ENCODE results near the gene LIMA1. TPM values are rescaled to one million over a fixed set of nuclear protein-coding genes. Genes with fewer than 3 reads are reported as not detected.

The LIMA1 gene
- total RNA-seq, 2 donors from 2014 or later, result 48.8 to 53.4 TPM

GRCh38 chr12:50257236-50258166 lies 25.8 kb downstream of the LIMA1 start:
- DNase-seq (peak in 3 of 4 donors; percentile 29 to 41 (median 34)), ATAC-seq (peak; percentile 12)
- H3K27ac ChIP-seq, result peak overlapping the region in 3 of 4 donors; percentile 12 to 69 (median 28)

GRCh38 chr12:50256761-50257160 lies 26.6 kb downstream of the LIMA1 start:
- Histone ChIP-seq H3K4me3 (no peak overlapping the region), H3K27ac (no peak overlapping the region), H3K9me3 (no peaks in the 10 kb centered on the region), H3K36me3 (replicated peaks in 1 of 2; ENCODE audit: insufficient read depth in 1 of 2, low read depth in 2 of 2) (no peaks in the 10 kb centered on the region), H3K4me1 (peaks cover 55% of the 10 kb centered on the region), H3K27me3 (no peaks in the 10 kb centered on the region)
- intact Hi-C loops (cut with DNase I), result no loop called here
- no peak for ATAC-seq
- 78 to 84% methylated on average over 2 of the region's 2 CpGs for whole genome bisulfite sequencing, 2 donors
- TF ChIP-seq POLR2A (IDR thresholded peaks at IDR 0.05) (no peak), CTCF (IDR thresholded peaks at IDR 0.05) (no peak)
- no peak for DNase-seq

More at GRCh38 chr12:50257236-50258166, 25.8 kb downstream of the LIMA1 start:
- H3K36me3 ChIP-seq (replicated peaks in 1 of 2; ENCODE audit: insufficient read depth in 1 of 2, low read depth in 2 of 2), result no peaks in the 10 kb centered on the region
- WGBS, 2 donors, result 24% methylated on average over 6 of the region's 6 CpGs
- no peaks in the 10 kb centered on the region for H3K9me3 ChIP-seq
- peaks cover 55% of the 10 kb centered on the region for H3K4me1 ChIP-seq
- intact Hi-C loops (cut with DNase I), result no loop called here
- TF ChIP-seq CTCF (IDR thresholded peaks at IDR 0.05), result no peak
- TF ChIP-seq POLR2A (IDR thresholded peaks at IDR 0.05), result no peak
- H3K4me3 ChIP-seq, result no peak overlapping the region
- H3K27me3 ChIP-seq, result no peaks in the 10 kb centered on the region

- WGBS, 2 donors, result 46 to 68% methylated on average over 6 of the region's 6 CpGs
- ATAC-seq, result no peak
Measured at GRCh38 chr12:50252977-50253602, 30.2 kb downstream of the LIMA1 start.

GRCh38 chr12:50251619-50252252 lies 31.6 kb downstream of the LIMA1 start:
- DNase-seq (no peak), ATAC-seq (no peak)
- Histone ChIP-seq H3K4me1 (peaks cover 37% of the 10 kb centered on the region), H3K4me3 (no peak overlapping the region), H3K27me3 (no peaks in the 10 kb centered on the region), H3K9me3 (no peaks in the 10 kb centered on the region), H3K27ac (no peak overlapping the region), H3K36me3 (replicated peaks in 1 of 2; ENCODE audit: insufficient read depth in 1 of 2, low read depth in 2 of 2) (no peaks in the 10 kb centered on the region)
- intact Hi-C loops (cut with DNase I), result no loop called here
- TF ChIP-seq CTCF (IDR thresholded peaks at IDR 0.05), result no peak
- TF ChIP-seq POLR2A (IDR thresholded peaks at IDR 0.05), result no peak
- WGBS, 2 donors, result 30 to 42% methylated on average over 6 of the region's 6 CpGs

More at GRCh38 chr12:50252977-50253602, 30.2 kb downstream of the LIMA1 start:
- H3K27ac ChIP-seq, result peak overlapping the region in 3 of 4 donors; percentile 42 to 88 (median 81)
- no peaks in the 10 kb centered on the region for H3K9me3 ChIP-seq
- TF ChIP-seq POLR2A (IDR thresholded peaks at IDR 0.05) (no peak), CTCF (IDR thresholded peaks at IDR 0.05) (no peak)
- no peak overlapping the region for H3K4me3 ChIP-seq
- DNase-seq, result no peak
- H3K4me1 ChIP-seq, result peaks cover 49% of the 10 kb centered on the region
- intact Hi-C loops (cut with DNase I), result no loop called here
- H3K27me3 ChIP-seq, result no peaks in the 10 kb centered on the region
- H3K36me3 ChIP-seq (replicated peaks in 1 of 2; ENCODE audit: insufficient read depth in 1 of 2, low read depth in 2 of 2), result no peaks in the 10 kb centered on the region

Measured in body of pancreas (tissue), 4 donors.